Vagina (tissue), 2 donors: ENCODE measurements around the gene DOC2B. TPM values are rescaled to one million over a fixed set of nuclear protein-coding genes. Genes with fewer than 3 reads are reported as not detected.

Experiments
- DNase-seq, 2 donors: peaks; one replicate each; pipeline ENCODE4 v3.0.0-alpha.2; 2017; ENCODE audit errors: extremely low spot score in 2 of 2
- H3K27ac ChIP-seq: fragments of 200-600 bp; sonication (generic); one replicate; pipeline ENCODE4 v1.5.1; 2019
- H3K27me3 ChIP-seq: fragments of 200-600 bp; sonication (generic); one replicate; pipeline ENCODE4 v1.5.1; 2019
- H3K36me3 ChIP-seq, 2 donors: fragments of 200-600 bp; sonication (generic); one replicate each; pipeline ENCODE4 v1.5.1; 2017 to 2019
- H3K4me1 ChIP-seq: fragments of 200-600 bp; sonication (generic); one replicate; pipeline ENCODE4 v1.5.1; 2019
- H3K4me3 ChIP-seq, 2 donors: fragments of 200-600 bp; sonication (generic); 1 replicate in 1 of 2; 2 replicates in 1 of 2; pipeline ENCODE4 v1.5.1; 2016 to 2019
- H3K9me3 ChIP-seq: fragments of 200-600 bp; sonication (generic); one replicate; pipeline ENCODE4 v1.5.1; 2019
- POLR2A ChIP-seq, 2 donors: fragments of 450-650 bp; IDR thresholded peaks; one replicate each; pipeline ENCODE4 v1.6.1; 2017; ENCODE audit warnings: antibody characterized with exemption in 2 of 2, mild to moderate bottlenecking in 2 of 2, moderate library complexity in 2 of 2
- POLR2AphosphoS5 ChIP-seq, 2 donors: sonication (generic); formaldehyde crosslinking; IDR thresholded peaks; one replicate each; pipeline ENCODE4 v1.9.0; 2017; ENCODE audit warnings: antibody characterized with exemption in 2 of 2, mild to moderate bottlenecking in 2 of 2, low read depth in 1 of 2; ENCODE audit not compliant: insufficient read depth in 1 of 2
- intact Hi-C: fragments of 100-400 bp; cut with DNase I; formaldehyde crosslinking; loops from one replicate; pipeline ENCODE4 v1.15.1; 2023
- total RNA-seq: library from RNA; depleted of rRNA; stranded (reverse); fragments of >200 nt; gene quantifications from one replicate; pipeline ENCODE4 v1.2.3, GENCODE V29; 2016
- TF ChIP-seq, protein P1 (sequence below), 3 experiments: fragments of 450-650 bp in 2 of 3; fragments of 200-600 bp in 1 of 3; sonication (generic) in 1 of 3; IDR thresholded peaks; one replicate each; pipeline ENCODE4 v1.5.1; 2017 to 2019; ENCODE audit warnings: antibody characterized with exemption in 3 of 3, mild to moderate bottlenecking in 2 of 3, moderate library complexity in 2 of 3

The DOC2B gene
- total RNA-seq, 1 donor from 2014 or later = 10.1 TPM

DNA sequence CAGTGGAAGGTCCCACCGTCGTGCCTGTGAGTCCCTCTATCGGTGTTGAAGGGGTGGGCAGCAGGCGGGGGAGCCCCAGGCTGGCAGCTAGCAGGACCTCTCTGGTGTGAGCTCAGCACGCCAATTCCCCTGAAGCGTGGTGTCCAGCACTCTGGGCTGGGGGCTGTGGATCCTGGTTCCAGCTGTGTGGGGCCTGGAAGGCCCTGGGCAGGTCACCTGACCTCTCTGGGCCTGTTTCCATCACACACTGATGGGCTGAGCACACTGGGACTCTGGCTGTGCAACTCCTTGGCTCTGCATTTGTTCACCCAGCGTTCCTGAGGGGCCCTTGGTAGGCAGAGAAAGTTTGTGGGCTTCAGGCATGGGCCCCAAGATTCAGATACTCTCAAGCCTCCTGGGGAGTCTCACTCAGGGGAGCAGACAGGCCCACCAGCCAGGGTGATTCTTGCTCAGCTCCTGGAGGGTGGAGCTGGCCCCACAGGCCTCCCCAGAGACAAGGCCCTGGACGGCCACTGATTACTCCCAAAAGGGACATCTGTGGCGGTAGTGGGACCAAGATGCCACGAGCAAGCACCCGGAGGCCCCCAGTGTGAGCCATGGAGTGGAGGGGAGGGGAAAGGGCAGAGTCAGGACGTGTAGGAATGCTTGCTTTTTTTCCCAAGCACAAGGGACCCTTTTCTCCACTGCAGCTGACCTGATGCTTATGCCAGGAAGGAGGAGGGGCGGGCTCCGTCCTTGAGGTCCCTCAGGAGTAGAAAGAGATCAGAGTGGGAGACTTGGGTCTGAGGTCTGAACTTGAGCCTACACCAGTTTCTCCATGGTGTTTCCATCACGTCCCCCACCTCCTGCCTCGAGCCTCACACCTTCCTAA lies 35.5 kb downstream of the DOC2B start:
- TF ChIP-seq POLR2AphosphoS5 (IDR thresholded peaks at IDR 0.05; ENCODE audit: insufficient read depth in 1 of 2, low read depth in 1 of 2) = peak in 1 of 2 donors; percentile 14
- TF ChIP-seq, protein P1, sequence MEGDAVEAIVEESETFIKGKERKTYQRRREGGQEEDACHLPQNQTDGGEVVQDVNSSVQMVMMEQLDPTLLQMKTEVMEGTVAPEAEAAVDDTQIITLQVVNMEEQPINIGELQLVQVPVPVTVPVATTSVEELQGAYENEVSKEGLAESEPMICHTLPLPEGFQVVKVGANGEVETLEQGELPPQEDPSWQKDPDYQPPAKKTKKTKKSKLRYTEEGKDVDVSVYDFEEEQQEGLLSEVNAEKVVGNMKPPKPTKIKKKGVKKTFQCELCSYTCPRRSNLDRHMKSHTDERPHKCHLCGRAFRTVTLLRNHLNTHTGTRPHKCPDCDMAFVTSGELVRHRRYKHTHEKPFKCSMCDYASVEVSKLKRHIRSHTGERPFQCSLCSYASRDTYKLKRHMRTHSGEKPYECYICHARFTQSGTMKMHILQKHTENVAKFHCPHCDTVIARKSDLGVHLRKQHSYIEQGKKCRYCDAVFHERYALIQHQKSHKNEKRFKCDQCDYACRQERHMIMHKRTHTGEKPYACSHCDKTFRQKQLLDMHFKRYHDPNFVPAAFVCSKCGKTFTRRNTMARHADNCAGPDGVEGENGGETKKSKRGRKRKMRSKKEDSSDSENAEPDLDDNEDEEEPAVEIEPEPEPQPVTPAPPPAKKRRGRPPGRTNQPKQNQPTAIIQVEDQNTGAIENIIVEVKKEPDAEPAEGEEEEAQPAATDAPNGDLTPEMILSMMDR (IDR thresholded peaks at IDR 0.05) = no peak
- Histone ChIP-seq H3K4me1 (no peaks in the 10 kb centered on the region), H3K27ac (no peak overlapping the region), H3K27me3 (no peaks in the 10 kb centered on the region), H3K4me3 (no peak overlapping the region), H3K9me3 (no peaks in the 10 kb centered on the region), H3K36me3 (no peaks in the 10 kb centered on the region)
- intact Hi-C loops = no loop called here
- DNase-seq = no peak

DNA sequence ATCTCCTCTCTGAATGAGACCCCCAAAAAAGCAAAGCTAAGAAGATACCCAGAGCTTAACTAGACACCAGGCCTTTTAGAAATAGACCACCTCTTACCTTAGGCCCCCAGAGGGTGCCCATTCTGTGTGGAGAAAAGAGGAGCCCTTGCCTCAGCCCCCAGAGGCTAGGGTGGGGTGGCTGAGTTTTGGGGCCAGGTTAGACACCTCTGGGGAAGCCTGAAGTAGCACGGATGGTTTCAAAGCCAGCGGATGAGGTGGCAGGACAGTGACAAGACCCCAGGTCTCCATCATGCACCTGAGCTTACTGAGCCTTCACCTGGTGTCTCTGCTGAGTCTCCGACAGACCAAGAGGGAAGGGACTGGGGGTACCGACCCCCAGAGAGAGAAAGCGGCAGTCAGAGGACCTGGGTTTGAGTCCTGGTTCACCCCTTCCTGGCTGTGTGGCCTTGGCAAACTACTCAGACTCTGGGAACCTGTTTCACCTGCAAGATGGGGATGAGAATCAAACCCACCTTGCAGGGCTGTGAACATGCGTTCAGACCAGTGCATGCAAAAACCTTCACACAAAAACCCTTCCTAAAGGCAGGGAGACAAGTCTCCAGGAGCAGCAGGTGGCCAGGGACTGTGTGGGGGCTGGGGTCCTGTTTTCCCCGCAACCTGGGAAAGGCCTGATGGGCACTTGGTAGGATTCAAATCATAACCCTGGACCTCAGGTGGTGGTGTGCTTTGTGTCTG lies 36.3 kb downstream of the DOC2B start:
- Histone ChIP-seq H3K27me3 (no peaks in the 10 kb centered on the region), H3K27ac (no peak overlapping the region), H3K9me3 (no peaks in the 10 kb centered on the region), H3K4me3 (no peak overlapping the region), H3K4me1 (no peaks in the 10 kb centered on the region), H3K36me3 (no peaks in the 10 kb centered on the region)
- no peak for DNase-seq
- intact Hi-C loops = no loop called here
- TF ChIP-seq POLR2AphosphoS5 (IDR thresholded peaks at IDR 0.05; ENCODE audit: insufficient read depth in 1 of 2, low read depth in 1 of 2) = no peak
- TF ChIP-seq, protein P1 (IDR thresholded peaks at IDR 0.05) = no peak
- no peak for TF ChIP-seq POLR2A (IDR thresholded peaks at IDR 0.05)

DNA sequence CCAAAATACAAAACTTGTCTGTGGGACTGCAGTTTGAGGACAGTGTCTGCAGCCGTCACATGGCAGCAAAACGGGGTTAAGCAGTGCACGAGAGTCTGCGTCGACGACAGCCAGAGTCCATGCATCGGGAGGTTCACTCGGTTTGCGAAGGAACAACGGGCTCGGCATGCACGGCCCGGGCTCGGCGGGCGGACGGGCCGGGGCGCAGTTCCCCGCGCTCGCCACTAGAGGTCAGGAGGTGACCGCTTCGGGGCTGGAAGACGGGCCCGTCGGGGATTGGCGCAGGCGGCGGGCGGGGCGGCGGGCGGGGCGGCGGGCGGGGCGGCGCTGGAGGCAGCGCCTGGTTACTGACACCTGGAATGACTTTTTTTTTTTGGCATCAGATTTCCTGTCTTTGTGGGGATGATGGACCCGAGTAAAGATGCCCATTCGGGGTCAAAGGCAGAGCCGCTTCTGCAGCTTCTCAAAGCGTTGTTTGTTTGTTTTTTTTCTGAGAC lies 37.6 kb downstream of the DOC2B start:
- Histone ChIP-seq H3K27ac (no peak overlapping the region), H3K4me3 (no peak overlapping the region), H3K27me3 (no peaks in the 10 kb centered on the region), H3K36me3 (no peaks in the 10 kb centered on the region), H3K4me1 (no peaks in the 10 kb centered on the region), H3K9me3 (no peaks in the 10 kb centered on the region)
- TF ChIP-seq, protein P1 (IDR thresholded peaks at IDR 0.05) = peak; percentile 69 to 94 (median 83)
- TF ChIP-seq POLR2AphosphoS5 (IDR thresholded peaks at IDR 0.05; ENCODE audit: insufficient read depth in 1 of 2, low read depth in 1 of 2) (peak in 1 of 2 donors; percentile 52), POLR2A (IDR thresholded peaks at IDR 0.05) (no peak)
- no peak for DNase-seq
- intact Hi-C loops = no loop called here

DNA sequence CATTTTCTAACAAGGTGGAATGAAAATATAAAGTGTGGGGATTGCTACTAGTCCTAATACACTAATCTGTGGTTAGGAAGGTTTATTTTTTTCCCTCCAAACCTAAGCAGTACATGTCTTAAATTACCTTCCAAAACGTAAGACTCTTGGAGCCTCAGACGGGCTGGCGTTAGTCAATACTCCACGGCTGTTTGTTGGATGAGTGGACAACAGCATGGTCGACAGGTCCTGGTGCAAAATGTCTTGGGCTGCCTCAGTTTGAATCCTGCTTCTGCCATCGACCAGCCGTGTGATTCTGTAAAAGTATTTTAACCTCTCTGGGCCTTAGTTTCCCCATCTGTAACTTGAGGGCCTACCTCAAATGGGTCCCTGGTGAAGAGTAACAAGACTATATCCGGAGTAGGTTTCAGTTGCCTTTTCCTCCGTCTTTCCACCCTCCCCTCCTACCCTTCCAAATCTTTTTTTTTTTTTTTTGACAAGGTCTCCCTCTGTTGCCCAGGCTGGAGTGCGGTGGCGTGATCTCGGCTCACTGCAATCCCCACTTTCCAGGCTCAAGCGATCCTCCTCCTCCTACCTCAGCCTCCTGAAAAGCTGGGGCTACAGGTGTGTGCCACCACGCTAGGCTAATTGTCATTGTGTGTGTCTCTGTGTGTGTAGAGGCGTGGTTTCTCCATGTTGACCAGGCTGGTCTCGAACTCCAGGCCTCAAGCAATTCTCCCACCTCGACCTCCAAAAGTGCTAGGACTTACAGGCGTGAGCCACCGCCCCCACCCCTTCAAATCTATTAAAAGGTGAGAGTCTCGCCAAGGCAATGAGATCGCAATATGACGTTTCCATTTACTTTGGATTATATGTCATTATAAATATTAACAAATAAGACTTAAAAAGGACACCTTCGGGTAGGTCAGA lies 38.3 kb downstream of the DOC2B start:
- intact Hi-C loops = no loop called here
- Histone ChIP-seq H3K36me3 (no peaks in the 10 kb centered on the region), H3K4me1 (no peaks in the 10 kb centered on the region), H3K27ac (no peak overlapping the region), H3K9me3 (no peaks in the 10 kb centered on the region), H3K4me3 (no peak overlapping the region), H3K27me3 (no peaks in the 10 kb centered on the region)
- no peak for DNase-seq
- no peak for TF ChIP-seq POLR2AphosphoS5 (IDR thresholded peaks at IDR 0.05; ENCODE audit: insufficient read depth in 1 of 2, low read depth in 1 of 2)
- no peak for TF ChIP-seq POLR2A (IDR thresholded peaks at IDR 0.05)
- TF ChIP-seq, protein P1 (IDR thresholded peaks at IDR 0.05) = no peak
